GM10847 (cell line): Measurements from ENCODE around the gene PCDHGC3.

ENCODE experiments used
- POLR2A ChIP-seq: IDR thresholded peaks from 2 replicates; pipeline ENCODE4 v1.6.1; 2011; ENCODE audit not compliant: insufficient read length; ENCODE audit errors: extremely low read depth

PCDHGC3 gene

DNA sequence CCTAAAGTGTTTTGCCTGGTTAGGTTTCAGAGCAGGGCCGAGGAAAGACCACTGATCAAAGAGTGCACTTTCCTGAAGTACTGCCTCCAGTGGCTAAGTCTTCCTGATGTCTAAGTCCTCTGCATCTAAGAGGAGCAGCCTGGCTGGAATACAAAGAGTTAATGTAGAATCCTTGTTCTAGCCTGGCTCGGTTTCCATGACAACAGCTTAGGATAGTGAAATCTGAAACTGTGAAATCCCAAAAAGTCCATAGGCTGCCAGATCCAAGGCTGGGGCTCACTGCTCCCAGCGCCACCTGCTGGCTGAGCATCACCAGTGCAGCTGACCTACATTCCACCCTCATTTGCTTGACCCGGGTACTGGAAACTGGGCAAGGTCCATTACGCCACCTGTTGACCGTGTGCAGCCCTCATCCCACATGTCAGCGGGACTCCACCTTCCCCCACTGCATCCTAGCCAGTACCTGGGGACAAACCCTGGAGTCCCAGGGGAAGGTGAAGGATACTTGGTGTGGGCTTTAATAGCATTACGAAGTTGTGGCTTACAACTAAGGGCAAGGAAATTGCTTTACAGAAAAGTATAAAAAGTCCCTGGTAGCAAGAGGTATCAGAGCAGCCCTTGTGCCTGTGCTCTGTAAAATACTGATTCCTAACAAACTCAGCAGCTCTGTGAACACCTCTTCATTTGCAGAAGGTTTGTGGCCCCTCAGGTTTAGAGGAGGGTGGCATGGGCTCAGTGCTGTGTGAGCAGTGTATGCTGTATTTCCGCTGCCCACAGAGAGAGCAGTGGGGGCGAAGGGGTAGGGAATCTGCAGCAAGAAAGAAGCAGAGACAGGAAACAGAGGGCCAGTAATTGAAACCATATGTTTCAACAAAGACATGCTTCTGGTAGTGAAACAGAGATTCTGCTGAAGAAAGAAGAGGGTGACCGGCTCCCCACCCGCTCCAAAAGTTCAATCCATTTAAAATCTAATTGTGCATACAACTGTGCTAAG, 49.1 kb downstream of the PCDHGC3 start:
- TF ChIP-seq POLR2A = no peak

DNA sequence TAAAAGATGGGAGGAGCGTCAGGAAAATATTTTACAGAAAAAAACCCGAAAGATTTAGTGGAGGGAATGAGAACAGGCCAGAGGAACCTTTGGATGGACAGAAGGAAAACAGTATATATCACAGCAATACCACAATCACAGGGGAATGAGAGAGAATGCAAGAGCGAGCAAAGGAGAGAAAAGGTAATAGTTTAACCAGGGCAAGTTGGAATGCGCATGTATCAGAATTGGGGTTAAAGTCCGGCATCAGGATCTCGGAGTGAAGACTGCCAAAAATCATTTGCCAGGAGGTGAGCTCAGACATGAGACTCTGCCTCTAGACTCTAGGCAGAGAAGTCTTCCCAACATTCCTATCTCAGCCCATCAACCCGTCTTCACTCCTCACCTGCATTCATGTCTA, 49.9 kb downstream of the PCDHGC3 start:
- no peak for TF ChIP-seq POLR2A

DNA sequence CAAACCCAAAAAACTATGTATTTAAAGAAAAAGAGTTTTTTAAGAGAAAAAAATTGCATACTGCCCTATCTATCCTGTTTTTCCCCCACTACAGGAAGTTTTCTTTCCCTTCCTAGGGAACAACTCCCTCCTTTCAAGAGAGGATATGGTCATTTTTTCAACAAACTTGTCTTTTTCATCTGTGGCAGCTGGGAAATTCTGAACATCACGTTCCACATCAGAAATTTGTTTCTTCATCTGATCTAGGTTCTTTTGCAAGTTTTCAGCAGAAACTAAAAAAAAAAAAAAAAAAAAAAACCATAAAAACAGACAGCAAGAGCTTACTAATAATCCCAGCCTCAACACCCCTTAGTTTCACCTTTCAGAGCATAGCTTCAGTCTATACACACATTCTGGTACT, 51.7 kb downstream of the PCDHGC3 start:
- no peak for TF ChIP-seq POLR2A
